Muscle of arm (tissue), 12 donors: ENCODE data around the gene ATXN7. TPM values are rescaled to one million over a fixed set of nuclear protein-coding genes. Genes with fewer than 3 reads are reported as not detected.

Source experiments
- DNase-seq: peaks from one replicate; pipeline ENCODE4 v3.0.0-alpha.2; 2013
- polyA plus RNA-seq, 12 donors: library from polyadenylated mRNA; unstranded; fragments of 120-200 nt; gene quantifications; one replicate each; pipeline ENCODE4 v1.2.1, GENCODE V29; 2013; ENCODE audit not compliant: insufficient read length in 12 of 12

ATXN7 gene
- polyA plus RNA-seq, 12 donors: 10.3 to 80.8 (median 14.6) TPM

DNA sequence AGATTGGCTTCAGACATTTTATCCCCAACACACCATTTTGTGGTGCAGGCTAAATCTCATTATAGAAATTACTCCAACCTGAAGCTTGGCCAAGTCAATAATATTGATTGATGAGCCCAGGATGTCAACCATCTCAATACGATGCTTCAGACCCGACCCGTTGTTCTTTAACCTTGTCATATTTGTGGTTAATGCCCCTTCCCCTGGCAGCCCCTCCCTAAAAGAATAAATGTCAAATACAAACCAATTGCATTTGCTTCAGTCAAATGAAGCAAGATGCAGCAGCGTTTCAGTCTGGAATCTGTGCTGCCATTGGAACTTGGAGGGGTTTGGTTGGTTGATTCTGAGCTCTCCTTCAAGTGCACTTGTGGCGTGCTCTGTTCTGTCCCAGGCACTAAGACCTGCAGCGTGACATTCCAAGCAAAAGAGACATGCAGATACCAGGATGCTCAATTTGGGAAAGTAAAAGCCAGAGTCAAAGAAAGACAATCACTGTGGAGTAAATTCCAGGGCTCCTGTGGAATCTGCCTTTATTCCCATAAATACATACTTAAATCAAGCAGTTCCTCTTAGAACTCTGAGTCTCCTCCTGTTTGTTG, 183.4 kb downstream of the ATXN7 start:
- no peak for DNase-seq

- no peak for DNase-seq
These were observed 184.1 kb downstream of the ATXN7 start for GRCh38 chr3:64047787-64048186.

GRCh38 chr3:64048631-64049061, 185.0 kb downstream of the ATXN7 start:
- no peak for DNase-seq

GRCh38 chr3:64049136-64049535, 185.5 kb downstream of the ATXN7 start:
- DNase-seq: no peak

DNA sequence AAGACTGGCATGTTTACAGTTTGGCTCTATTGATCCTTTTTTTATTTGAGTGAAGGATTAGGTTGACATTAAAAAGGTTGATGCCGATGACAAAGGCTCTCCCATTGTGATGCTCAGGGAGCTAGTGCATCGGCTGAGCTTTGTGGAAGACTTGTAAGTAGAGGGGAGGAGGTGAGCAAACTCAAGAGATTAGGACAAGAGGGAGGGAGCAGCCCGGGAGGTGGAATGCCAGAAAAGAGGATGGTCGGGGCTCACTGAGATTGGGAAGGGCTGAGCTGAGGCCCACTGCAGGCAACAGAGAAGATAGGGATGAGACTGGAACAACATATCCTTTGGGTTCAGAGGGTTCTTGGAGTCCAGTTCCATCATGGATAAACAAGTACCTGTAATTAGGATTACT, 186.2 kb downstream of the ATXN7 start:
- DNase-seq: no peak

Other genes with a start within 250 kb of the ATXN7 start
- gene SNTN, start 211.2 kb upstream of the ATXN7 start, polyA plus RNA-seq: not detected
- under 1 TPM in 9 of 12 donors, not detected in 3; 0.16 to 0.97 (median 0.35) TPM for gene C3orf49, start 44.6 kb upstream of the ATXN7 start, polyA plus RNA-seq
- 10 to 100 TPM in 11 of 12 donors, not detected in 1; 49.5 to 82.6 (median 63.4) TPM for gene THOC7, start 62 bp upstream of the ATXN7 start, polyA plus RNA-seq
- gene SCAANT1, start 48.5 kb downstream of the ATXN7 start, polyA plus RNA-seq: 1 to 10 TPM in 5 of 12 donors, under 1 TPM in 2, not detected in 5; 0.51 to 2.0 (median 1.2) TPM
- gene PSMD6, start 159.6 kb downstream of the ATXN7 start, polyA plus RNA-seq: 100 to 1,000 TPM in 2 of 12 donors, 10 to 100 TPM in 9, not detected in 1; 74.3 to 127 (median 92.4) TPM